PC-3 (cell line): Measurements from ENCODE around the gene PRR14L.
"Not testable (repeated sequence)": the region's sequence is repeated elsewhere in the genome, so short reads cannot be mapped to it uniquely, and the experiment has no call there.

Source experiments
- EZH2 ChIP-seq: fragments of 300-600 bp; sonication (generic); IDR thresholded peaks from one replicate; pipeline ENCODE4 v1.6.1; 2017; ENCODE audit warnings: antibody characterized with exemption, mild to moderate bottlenecking, low read length; ENCODE audit not compliant: unreplicated experiment
- EZH2phosphoT487 ChIP-seq: fragments of 300-600 bp; sonication (generic); IDR thresholded peaks from 2 replicates; pipeline ENCODE4 v1.6.1; 2018; ENCODE audit warnings: mild to moderate bottlenecking, antibody characterized with exemption, low read length, borderline replicate concordance
- TF ChIP-seq, protein P1 (sequence below): fragments of 300-600 bp; sonication (generic); conservative IDR thresholded peaks from 2 replicates; pipeline ENCODE4 v1.5.1; 2017; ENCODE audit warnings: antibody characterized with exemption, low read depth, mild to moderate bottlenecking, low read length

DNA sequence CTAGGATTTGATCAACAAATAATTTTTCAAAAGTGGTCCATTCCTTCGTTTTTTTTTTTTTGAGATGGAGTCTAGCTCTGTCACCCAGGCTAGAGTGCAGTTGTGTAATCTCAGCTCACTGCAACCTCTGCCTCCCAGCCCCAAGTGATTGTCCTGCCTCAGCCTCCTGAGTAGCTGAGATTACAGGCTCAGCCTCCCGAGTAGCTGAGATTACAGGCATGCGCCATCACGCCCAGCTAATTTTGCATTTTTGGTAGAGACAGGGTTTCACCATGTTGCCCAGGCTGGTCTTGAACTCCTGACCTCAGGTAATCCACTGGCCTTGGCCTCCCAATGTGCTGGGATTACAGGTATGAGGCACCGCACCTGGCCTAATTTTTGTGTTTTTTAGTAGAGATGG, 8.9 kb upstream of the PRR14L start:
- TF ChIP-seq, protein P1, sequence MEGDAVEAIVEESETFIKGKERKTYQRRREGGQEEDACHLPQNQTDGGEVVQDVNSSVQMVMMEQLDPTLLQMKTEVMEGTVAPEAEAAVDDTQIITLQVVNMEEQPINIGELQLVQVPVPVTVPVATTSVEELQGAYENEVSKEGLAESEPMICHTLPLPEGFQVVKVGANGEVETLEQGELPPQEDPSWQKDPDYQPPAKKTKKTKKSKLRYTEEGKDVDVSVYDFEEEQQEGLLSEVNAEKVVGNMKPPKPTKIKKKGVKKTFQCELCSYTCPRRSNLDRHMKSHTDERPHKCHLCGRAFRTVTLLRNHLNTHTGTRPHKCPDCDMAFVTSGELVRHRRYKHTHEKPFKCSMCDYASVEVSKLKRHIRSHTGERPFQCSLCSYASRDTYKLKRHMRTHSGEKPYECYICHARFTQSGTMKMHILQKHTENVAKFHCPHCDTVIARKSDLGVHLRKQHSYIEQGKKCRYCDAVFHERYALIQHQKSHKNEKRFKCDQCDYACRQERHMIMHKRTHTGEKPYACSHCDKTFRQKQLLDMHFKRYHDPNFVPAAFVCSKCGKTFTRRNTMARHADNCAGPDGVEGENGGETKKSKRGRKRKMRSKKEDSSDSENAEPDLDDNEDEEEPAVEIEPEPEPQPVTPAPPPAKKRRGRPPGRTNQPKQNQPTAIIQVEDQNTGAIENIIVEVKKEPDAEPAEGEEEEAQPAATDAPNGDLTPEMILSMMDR, result not testable (repeated sequence)
- not testable (repeated sequence) for TF ChIP-seq EZH2, EZH2phosphoT487
